ENCODE results near the gene KMT5B. TPM values are rescaled to one million over a fixed set of nuclear protein-coding genes. Genes with fewer than 3 reads are reported as not detected.

Gene KMT5B
- total RNA-seq, 1 experiment from 2014 or later, result 35.1 TPM

DNA sequence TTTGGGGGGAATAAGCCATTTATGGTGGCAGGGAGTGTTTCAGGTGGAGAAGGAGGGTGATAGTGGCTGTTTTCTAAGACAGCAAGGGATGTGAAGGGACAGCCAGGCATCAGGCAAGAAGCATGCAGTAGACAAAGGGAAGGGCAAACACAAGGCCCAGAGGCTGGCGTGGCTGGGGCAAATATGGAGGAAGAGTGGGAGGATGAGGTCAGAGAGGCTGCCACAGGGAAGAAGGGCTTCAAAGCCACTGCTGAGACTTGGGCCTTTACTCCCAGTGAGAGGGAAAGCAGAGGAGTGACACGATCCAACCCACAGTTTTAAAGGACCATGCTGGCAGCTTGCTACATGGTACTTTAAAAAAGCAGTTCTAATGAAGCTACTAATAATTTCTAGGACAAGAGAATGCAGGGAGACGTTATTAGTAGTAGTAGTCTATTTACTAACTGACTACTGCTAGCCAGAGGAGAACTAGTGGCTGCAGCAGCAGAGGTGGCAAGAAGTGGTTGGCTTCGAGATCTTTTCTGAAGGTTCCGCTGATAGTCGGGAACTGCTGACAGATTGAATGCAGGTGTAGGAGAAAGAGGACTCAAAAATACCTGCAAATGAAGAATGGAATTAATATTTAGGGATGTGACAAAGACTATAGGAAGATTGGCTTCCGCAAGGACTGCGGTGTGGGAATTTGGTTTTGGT is 13.7 kb downstream of the KMT5B start:
- intact Hi-C loops (cut with micrococcal nuclease), result no loop called here
- Histone ChIP-seq H3K4me2 (ENCODE audit: low read length) (no peak overlapping the region), H3K4me1 (ENCODE audit: control insufficient read depth in 1 of 2, insufficient read depth in 2 of 2, low read length in 2 of 2) (no peaks in the 10 kb centered on the region), H3K9me2 (ENCODE audit: insufficient read depth) (no peaks in the 10 kb centered on the region), H3K27ac (ENCODE audit: low read depth, low read length) (no peak overlapping the region), H3K79me2 (ENCODE audit: insufficient read depth, low read length) (peaks cover 98% of the 10 kb centered on the region), H3K4me3 (replicated peaks in 1 of 2; ENCODE audit: low read depth in 1 of 2, low read length in 2 of 2) (no peak overlapping the region), H3K27me3 (ENCODE audit: insufficient read depth, low read length) (no peaks in the 10 kb centered on the region), H4K20me1 (ENCODE audit: insufficient read depth) (0 out of 2 replicates have a peak, but pooled peaks cover 5% of the 10 kb centered on the region), H3K36me3 (ENCODE audit: control insufficient read depth in 1 of 2, insufficient read depth in 2 of 2, low read length in 2 of 2) (no peaks in the 10 kb centered on the region), H3K9me3 (ENCODE audit: control insufficient read depth in 1 of 2, insufficient read depth in 1 of 2, low read depth in 1 of 2, low read length in 2 of 2) (no peaks in the 10 kb centered on the region), H3K9ac (ENCODE audit: low read length) (no peak overlapping the region), H2AFZ (ENCODE audit: low read depth, low read length, poor library complexity, severe bottlenecking) (no peak overlapping the region)
- ChIA-PET CTCF (interaction anchor here (0.6 to 2.3 kb wide), 2 partner anchors 8 to 10 kb away, joined by 3 to 11 read pairs; no protein-coding TSS in a partner anchor), POLR2A (no interaction called here), RAD21 (ENCODE audit: low non-redundant PET in 1 of 2, low total read pairs in 2 of 2, uncharacterized antibody in 2 of 2, unreplicated experiment in 2 of 2) (no interaction called here)
- BruUV-seq (replicated peaks), result no TSS peak
- no peak for TF ChIP-seq ZFX (IDR thresholded peaks at IDR 0.05)
- TF ChIP-seq SRF (IDR thresholded peaks at IDR 0.05; ENCODE audit: low read depth), result no peak
- no peak for TF ChIP-seq SP1 (IDR thresholded peaks at IDR 0.05; ENCODE audit: low read depth)
- TF ChIP-seq RAD21 (IDR thresholded peaks at IDR 0.05; ENCODE audit: low read depth), result no peak
- TF ChIP-seq, protein P1, sequence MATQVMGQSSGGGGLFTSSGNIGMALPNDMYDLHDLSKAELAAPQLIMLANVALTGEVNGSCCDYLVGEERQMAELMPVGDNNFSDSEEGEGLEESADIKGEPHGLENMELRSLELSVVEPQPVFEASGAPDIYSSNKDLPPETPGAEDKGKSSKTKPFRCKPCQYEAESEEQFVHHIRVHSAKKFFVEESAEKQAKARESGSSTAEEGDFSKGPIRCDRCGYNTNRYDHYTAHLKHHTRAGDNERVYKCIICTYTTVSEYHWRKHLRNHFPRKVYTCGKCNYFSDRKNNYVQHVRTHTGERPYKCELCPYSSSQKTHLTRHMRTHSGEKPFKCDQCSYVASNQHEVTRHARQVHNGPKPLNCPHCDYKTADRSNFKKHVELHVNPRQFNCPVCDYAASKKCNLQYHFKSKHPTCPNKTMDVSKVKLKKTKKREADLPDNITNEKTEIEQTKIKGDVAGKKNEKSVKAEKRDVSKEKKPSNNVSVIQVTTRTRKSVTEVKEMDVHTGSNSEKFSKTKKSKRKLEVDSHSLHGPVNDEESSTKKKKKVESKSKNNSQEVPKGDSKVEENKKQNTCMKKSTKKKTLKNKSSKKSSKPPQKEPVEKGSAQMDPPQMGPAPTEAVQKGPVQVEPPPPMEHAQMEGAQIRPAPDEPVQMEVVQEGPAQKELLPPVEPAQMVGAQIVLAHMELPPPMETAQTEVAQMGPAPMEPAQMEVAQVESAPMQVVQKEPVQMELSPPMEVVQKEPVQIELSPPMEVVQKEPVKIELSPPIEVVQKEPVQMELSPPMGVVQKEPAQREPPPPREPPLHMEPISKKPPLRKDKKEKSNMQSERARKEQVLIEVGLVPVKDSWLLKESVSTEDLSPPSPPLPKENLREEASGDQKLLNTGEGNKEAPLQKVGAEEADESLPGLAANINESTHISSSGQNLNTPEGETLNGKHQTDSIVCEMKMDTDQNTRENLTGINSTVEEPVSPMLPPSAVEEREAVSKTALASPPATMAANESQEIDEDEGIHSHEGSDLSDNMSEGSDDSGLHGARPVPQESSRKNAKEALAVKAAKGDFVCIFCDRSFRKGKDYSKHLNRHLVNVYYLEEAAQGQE (IDR thresholded peaks at IDR 0.05; ENCODE audit: low read depth), result no peak
- TF ChIP-seq ELF1 (IDR thresholded peaks at IDR 0.05; ENCODE audit: borderline replicate concordance, low read depth), result no peak
- no peak for TF ChIP-seq EGR1 (IDR thresholded peaks at IDR 0.05; ENCODE audit: low read depth)
- no peak for TF ChIP-seq YY1 (IDR thresholded peaks at IDR 0.05; ENCODE audit: extremely low read depth, insufficient replicate concordance, low read depth, low read length)
- TF ChIP-seq JUND (IDR thresholded peaks at IDR 0.05), result no peak
- no peak for TF ChIP-seq TCF7L2 (IDR thresholded peaks at IDR 0.05; ENCODE audit: borderline replicate concordance, extremely low read depth, insufficient read depth, insufficient read length)
- no peak for TF ChIP-seq POLR2AphosphoS5 (IDR thresholded peaks at IDR 0.05; ENCODE audit: low read depth, low read length)
- TF ChIP-seq EZH2 (IDR thresholded peaks at IDR 0.05), result no peak
- no peak for TF ChIP-seq CBX3 (IDR thresholded peaks at IDR 0.05; ENCODE audit: low read depth)
- DNase-seq (ENCODE audit: low read depth, low spot score) (no peak), ATAC-seq (no peak)

Measured in HCT116 (cell line).